Endothelial cell of umbilical vein (primary cell): ENCODE measurements around the gene DLGAP1. TPM values are rescaled to one million over a fixed set of nuclear protein-coding genes. Genes with fewer than 3 reads are reported as not detected.

Experiments used
- BruUV-seq: library from RNA; stranded (reverse); fragments of 400-500 nt; replicated peaks from 2 replicates; lab custom pipeline; 2021; lab: Mats Ljungman, UMichigan
- CTCF ChIA-PET: fragments of 300-600, 350-600 bp; sonication (Branson Sonifier 250); formaldehyde crosslinking; loops from one replicate; lab custom pipeline; 2021; ENCODE audit warnings: antibody characterized with exemption, inconsistent platforms; lab: Charles Lee
- POLR2A ChIA-PET: fragments of 300-600, 350-600 bp; sonication (Branson Sonifier 250); formaldehyde crosslinking; loops from one replicate; lab custom pipeline; 2021; ENCODE audit warnings: antibody characterized with exemption, inconsistent platforms; lab: Charles Lee
- DNase-seq: peaks from one replicate; pipeline ENCODE4 v3.0.0-alpha.2; 2011; ENCODE audit warnings: low read depth, low spot score
- FAIRE-seq: peaks from 2 replicates; lab custom pipeline; 2011; peaks lifted over from hg19 to GRCh38; lab: Jason Lieb, UNC
- H2AFZ ChIP-seq: 2 replicates; pipeline ENCODE4 v1.6.0; 2012; ENCODE audit warnings: low read depth, low read length, control low read depth, inconsistent platforms
- H3K27ac ChIP-seq: 2 replicates; pipeline ENCODE4 v1.5.1; 2011; ENCODE audit warnings: low read depth, mild to moderate bottlenecking, control low read depth, low read length, moderate library complexity; ENCODE audit not compliant: insufficient read depth
- H3K27me3 ChIP-seq, 2 experiments: 2 replicates each; pipeline versions ENCODE4 v1.6.0 to v1.6.1; 2011; ENCODE audit warnings: low read length in 2 of 2, mixed read lengths in 1 of 2; ENCODE audit not compliant: control insufficient read depth in 2 of 2, insufficient read depth in 2 of 2
- H3K36me3 ChIP-seq, 2 experiments: 2 replicates in 1 of 2; 3 replicates in 1 of 2; pipeline ENCODE4 v1.5.1; 2011; ENCODE audit warnings: low read length in 2 of 2, mild to moderate bottlenecking in 1 of 2, moderate library complexity in 1 of 2; ENCODE audit not compliant: control insufficient read depth in 2 of 2, insufficient read depth in 2 of 2; ENCODE audit errors: extremely low read depth in 1 of 2
- H3K4me1 ChIP-seq: 3 replicates; pipeline ENCODE4 v1.5.1; 2011; ENCODE audit warnings: mild to moderate bottlenecking, low read length; ENCODE audit not compliant: control insufficient read depth, insufficient read depth; ENCODE audit errors: extremely low read depth
- H3K4me2 ChIP-seq: 2 replicates; pipeline ENCODE4 v1.6.1; 2011; ENCODE audit warnings: low read length, control low read depth, mixed read lengths; ENCODE audit not compliant: insufficient read depth
- H3K4me3 ChIP-seq, 3 experiments: fragments of 200-600 bp in 1 of 3; sonication (generic), shearing (Covaris generic) in 1 of 3; replicated peaks in 1 of 3; 2 replicates each; pipeline ENCODE4 v1.5.1; 2011 to 2016; ENCODE audit warnings: control low read depth in 3 of 3, low read length in 3 of 3, mild to moderate bottlenecking in 2 of 3, inconsistent platforms in 1 of 3, low read depth in 1 of 3, moderate library complexity in 1 of 3; ENCODE audit not compliant: insufficient read depth in 1 of 3
- H3K79me2 ChIP-seq: 2 replicates; pipeline ENCODE4 v1.6.0; 2012; ENCODE audit warnings: low read length, inconsistent platforms; ENCODE audit not compliant: control insufficient read depth, insufficient read depth
- H3K9ac ChIP-seq: replicated peaks from 2 replicates; pipeline ENCODE3; 2011; ENCODE audit warnings: low read length, control low read depth; ENCODE audit not compliant: insufficient read depth; ENCODE audit errors: extremely low read depth
- H3K9me1 ChIP-seq: replicated peaks from 3 replicates; pipeline ENCODE4 v1.6.0; 2011; ENCODE audit warnings: mild to moderate bottlenecking, low read length; ENCODE audit not compliant: control insufficient read depth, insufficient read depth; ENCODE audit errors: extremely low read depth
- H3K9me3 ChIP-seq: replicated peaks from 2 replicates; pipeline ENCODE4 v1.5.1; 2012; ENCODE audit warnings: low read length, inconsistent platforms; ENCODE audit not compliant: control insufficient read depth, insufficient read depth
- H4K20me1 ChIP-seq: replicated peaks from 2 replicates; pipeline ENCODE3; 2011; ENCODE audit warnings: mild to moderate bottlenecking, low read length; ENCODE audit not compliant: control insufficient read depth, insufficient read depth; ENCODE audit errors: extremely low read depth
- CTCF ChIP-seq, 2 donors: IDR thresholded peaks; 1 replicate in 1 of 2; 2 replicates in 1 of 2; pipeline ENCODE4 v1.5.1; 2011; ENCODE audit warnings: low read length in 2 of 2, mild to moderate bottlenecking in 2 of 2, moderate library complexity in 2 of 2, control low read depth in 1 of 2, inconsistent platforms in 1 of 2, low read depth in 1 of 2; ENCODE audit not compliant: insufficient read depth in 1 of 2; ENCODE audit errors: extremely low read depth in 1 of 2
- GATA2 ChIP-seq: IDR thresholded peaks from 2 replicates; pipeline ENCODE4 v1.7.0; 2011; ENCODE audit warnings: low read depth, mild to moderate bottlenecking, moderate library complexity, mixed read lengths, low read length; ENCODE audit not compliant: insufficient read length, insufficient read depth
- JUN ChIP-seq: IDR thresholded peaks from 2 replicates; pipeline ENCODE4 v1.6.1; 2011; ENCODE audit warnings: borderline replicate concordance, low read depth; ENCODE audit not compliant: insufficient read length, insufficient read depth
- MYC ChIP-seq: IDR thresholded peaks from one replicate; pipeline ENCODE4 v1.6.1; 2011; ENCODE audit warnings: mild to moderate bottlenecking, low read depth, low read length
- dilution Hi-C: fragments of 300-500 bp; cut with MboI; formaldehyde crosslinking; loops from one replicate; pipeline ENCODE4 v1.15.0; 2019; ENCODE audit warnings: low sequenced_read_pairs; ENCODE audit not compliant: extremely low pct_ligation_motif_present
- intact Hi-C: fragments of 100-400 bp; cut with micrococcal nuclease; formaldehyde crosslinking; loops from one replicate; pipeline ENCODE4 v1.10.0; 2022
- polyA plus RNA-seq, 4 experiments: library from polyadenylated mRNA; depleted of rRNA in 3 of 4; stranded (reverse) in 3 of 4; unstranded in 1 of 4; fragments of >200 nt; gene quantifications; 2 replicates each; pipeline versions ENCODE4 v1.2.1 to v1.2.3, GENCODE V29; 2011 to 2012; ENCODE audit warnings: missing spikeins in 1 of 4
- total RNA-seq: library from RNA; stranded (reverse); gene quantifications from 2 replicates; pipeline ENCODE4 v1.2.3, GENCODE V29; 2021

DLGAP1 gene
- total and polyA plus RNA-seq, 2 donors (not counting 3 experiments of a cell fraction or from before 2014, with no cell fraction given): 0.04 TPM; not detected in 1

DNA sequence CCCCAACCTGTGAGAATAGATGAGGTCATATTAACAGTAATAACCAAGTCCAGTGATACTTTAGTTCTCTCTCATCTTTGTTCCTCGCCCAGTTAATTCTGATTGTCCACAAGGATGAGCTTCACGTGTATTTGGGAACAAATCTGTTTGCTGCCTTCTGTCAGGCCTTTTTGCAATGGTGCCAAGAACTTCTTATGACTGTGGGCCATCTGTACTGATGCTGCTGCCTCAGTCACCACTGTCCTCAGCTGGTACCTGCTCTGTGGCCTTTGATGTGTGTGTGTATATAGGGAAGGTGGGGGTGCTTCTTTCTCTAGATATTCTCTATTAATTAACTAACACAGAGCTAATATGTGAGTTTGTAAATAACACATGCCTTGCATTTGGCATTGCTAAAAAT, 612.3 kb downstream of the DLGAP1 start:
- Histone ChIP-seq H3K79me2 (no peaks in the 10 kb centered on the region), H3K9me1 (no peaks in the 10 kb centered on the region), H3K4me2 (no peak overlapping the region), H3K4me3 (no peak overlapping the region), H3K36me3 (no peaks in the 10 kb centered on the region), H4K20me1 (no peaks in the 10 kb centered on the region), H3K27ac (no peak overlapping the region), H3K4me1 (no peaks in the 10 kb centered on the region), H3K27me3 (peaks cover 4 to 8% of the 10 kb centered on the region in 2 experiments), H3K9me3 (no peaks in the 10 kb centered on the region), H3K9ac (no peak overlapping the region), H2AFZ (no peak overlapping the region)
- dilution Hi-C loops: no loop called here
- intact Hi-C loops: no loop called here
- ChIA-PET POLR2A (no interaction called here), CTCF (interaction anchor here (1.0 to 2.9 kb wide), 4 partner anchors 10 to 71 kb away, joined by 3 to 15 read pairs (median 3); no protein-coding TSS in a partner anchor)
- DNase-seq (no peak), FAIRE-seq (no peak)
- TF ChIP-seq JUN (peak; percentile 8), CTCF (IDR thresholded peaks at IDR 0.05; ENCODE audit: extremely low read depth in 1 of 2, insufficient read depth in 1 of 2, low read depth in 1 of 2, low read length in 2 of 2) (no peak)
- BruUV-seq: no TSS peak

- Histone ChIP-seq H3K9me3 (no peaks in the 10 kb centered on the region), H4K20me1 (no peaks in the 10 kb centered on the region), H3K27ac (no peak overlapping the region), H3K9ac (no peak overlapping the region), H3K4me1 (no peaks in the 10 kb centered on the region), H3K4me2 (no peak overlapping the region), H3K9me1 (no peaks in the 10 kb centered on the region), H3K79me2 (no peaks in the 10 kb centered on the region), H3K27me3 (peaks cover 7 to 10% of the 10 kb centered on the region in 2 experiments), H2AFZ (no peak overlapping the region), H3K4me3 (no peak overlapping the region), H3K36me3 (no peaks in the 10 kb centered on the region)
- CTCF ChIA-PET: interaction anchor here (1.0 to 1.3 kb wide), 2 partner anchors 20 to 28 kb away, joined by 3 to 6 read pairs; no protein-coding TSS in a partner anchor
- dilution Hi-C loops: no loop called here
- POLR2A ChIA-PET: no interaction called here
- no peak for FAIRE-seq
- no TSS peak for BruUV-seq
- TF ChIP-seq GATA2 (no peak), MYC (no peak)
- intact Hi-C loops: no loop called here
- DNase-seq: no peak
These were observed 614.3 kb downstream of the DLGAP1 start for GRCh38 chr18:3840766-3841165.
